IMR-90 (cell line): Measurements from ENCODE around the gene LARGE2. TPM values are rescaled to one million over a fixed set of nuclear protein-coding genes. Genes with fewer than 3 reads are reported as not detected.

Source experiments
- ATAC-seq: fragments of 200-7000 bp; cut with Tn5 transposase; 2 replicates; pipeline ENCODE4 v1.9.1; 2020; ENCODE audit warnings: low read depth, mild to moderate bottlenecking, moderate library complexity
- BruUV-seq: library from RNA; stranded (reverse); fragments of 400-500 nt; replicated peaks from 2 replicates; lab custom pipeline; 2021; lab: Mats Ljungman, UMichigan
- CTCF ChIA-PET: fragments of 300-600 bp; formaldehyde crosslinking; extraction: SDS; loops from one replicate; lab custom pipeline; 2021; ENCODE audit warnings: antibody characterized with exemption; lab: Yijun Ruan, JAX
- POLR2A ChIA-PET: fragments of 300-600 bp; sonication (Branson Sonifier 250); formaldehyde crosslinking; loops from one replicate; lab custom pipeline; 2022; ENCODE audit warnings: antibody characterized with exemption; ENCODE audit not compliant: unreplicated experiment; lab: Charles Lee
- DNase-seq: peaks from one replicate; pipeline ENCODE4 v3.0.0; 2013
- H2AFZ ChIP-seq: replicated peaks from 2 replicates; pipeline ENCODE3; 2013; ENCODE audit warnings: low read length, mild to moderate bottlenecking; ENCODE audit not compliant: poor library complexity
- H2AK5ac ChIP-seq: 2 replicates; pipeline ENCODE4 v1.6.1; 2013; ENCODE audit warnings: low read depth, low read length, inconsistent platforms
- H2AK9ac ChIP-seq: replicated peaks from 2 replicates; pipeline ENCODE3; 2013; ENCODE audit warnings: mild to moderate bottlenecking, low read depth, low read length, moderate library complexity; ENCODE audit not compliant: poor library complexity
- H2BK120ac ChIP-seq: 2 replicates; pipeline ENCODE4 v1.6.1; 2013; ENCODE audit warnings: low read depth, low read length, inconsistent platforms
- H2BK15ac ChIP-seq: 3 replicates; pipeline ENCODE4 v1.6.1; 2013; ENCODE audit warnings: low read depth, low read length, inconsistent platforms
- H2BK20ac ChIP-seq: 2 replicates; pipeline ENCODE4 v1.6.1; 2013; ENCODE audit warnings: low read depth, mild to moderate bottlenecking, inconsistent platforms, low read length, moderate library complexity
- H2BK5ac ChIP-seq: 2 replicates; pipeline ENCODE4 v1.6.1; 2013; ENCODE audit warnings: mild to moderate bottlenecking, low read depth, low read length, inconsistent platforms; ENCODE audit not compliant: poor library complexity, severe bottlenecking
- H3K14ac ChIP-seq: replicated peaks from 2 replicates; pipeline ENCODE4 v1.6.1; 2013; ENCODE audit warnings: low read depth, low read length, inconsistent platforms
- H3K18ac ChIP-seq: 2 replicates; pipeline ENCODE4 v1.6.1; 2013; ENCODE audit warnings: low read depth, low read length, control low read depth
- H3K23ac ChIP-seq: 2 replicates; pipeline ENCODE4 v1.6.1; 2013; ENCODE audit warnings: low read depth, low read length, inconsistent platforms
- H3K27ac ChIP-seq: 2 replicates; pipeline ENCODE4 v1.5.1; 2013; ENCODE audit warnings: mild to moderate bottlenecking, control low read depth, low read length; ENCODE audit not compliant: insufficient read depth
- H3K27me3 ChIP-seq: 2 replicates; pipeline ENCODE4 v1.6.1; 2013; ENCODE audit warnings: low read length; ENCODE audit not compliant: control insufficient read depth, insufficient read depth
- H3K36me3 ChIP-seq: 2 replicates; pipeline ENCODE4 v1.6.1; 2013; ENCODE audit warnings: low read length, mixed read lengths; ENCODE audit not compliant: control insufficient read depth, insufficient read depth
- H3K4ac ChIP-seq: 2 replicates; pipeline ENCODE4 v1.6.1; 2013; ENCODE audit warnings: low read depth, low read length, inconsistent platforms
- H3K4me1 ChIP-seq: 2 replicates; pipeline ENCODE4 v1.6.1; 2013; ENCODE audit warnings: low read length, mixed read lengths; ENCODE audit not compliant: control insufficient read depth, insufficient read depth
- H3K4me2 ChIP-seq: 2 replicates; pipeline ENCODE4 v1.6.1; 2013; ENCODE audit warnings: low read depth, mild to moderate bottlenecking, control low read depth, low read length, moderate library complexity
- H3K4me3 ChIP-seq: 2 replicates; pipeline ENCODE4 v1.5.1; 2013; ENCODE audit warnings: low read depth, mild to moderate bottlenecking, control low read depth, low read length, moderate library complexity; ENCODE audit not compliant: insufficient read depth
- H3K56ac ChIP-seq: 2 replicates; pipeline ENCODE4 v1.6.1; 2013; ENCODE audit warnings: low read length, inconsistent platforms; ENCODE audit not compliant: insufficient read depth; ENCODE audit errors: extremely low read depth
- H3K79me1 ChIP-seq, 2 experiments: 2 replicates each; pipeline ENCODE4 v1.6.1; 2013; ENCODE audit warnings: low read length in 2 of 2, inconsistent platforms in 1 of 2, low read depth in 1 of 2
- H3K9ac ChIP-seq: 2 replicates; pipeline ENCODE4 v1.6.1; 2013; ENCODE audit warnings: low read depth, low read length, control low read depth
- H3K9me1 ChIP-seq: 2 replicates; pipeline ENCODE4 v1.6.1; 2013; ENCODE audit warnings: low read length, inconsistent platforms; ENCODE audit not compliant: insufficient read depth
- H3K9me3 ChIP-seq: 2 replicates; pipeline ENCODE4 v1.6.1; 2013; ENCODE audit warnings: low read length; ENCODE audit not compliant: control insufficient read depth, insufficient read depth
- H4K20me1 ChIP-seq: 2 replicates; pipeline ENCODE4 v1.6.1; 2013; ENCODE audit warnings: low read length, inconsistent platforms; ENCODE audit not compliant: insufficient read depth
- H4K5ac ChIP-seq: 2 replicates; pipeline ENCODE4 v1.6.1; 2013; ENCODE audit warnings: mild to moderate bottlenecking, low read depth, low read length, control low read depth
- H4K8ac ChIP-seq, 2 experiments: 2 replicates each; pipeline ENCODE4 v1.6.1; 2013; ENCODE audit warnings: low read depth in 2 of 2, low read length in 2 of 2, control low read depth in 1 of 2, inconsistent platforms in 1 of 2
- H4K91ac ChIP-seq: 2 replicates; pipeline ENCODE4 v1.6.1; 2013; ENCODE audit warnings: low read depth, low read length, inconsistent platforms; ENCODE audit not compliant: insufficient read depth
- CTCF ChIP-seq: conservative IDR thresholded peaks from 2 replicates; pipeline ENCODE4 v1.5.1; 2012; ENCODE audit warnings: mild to moderate bottlenecking, low read depth, low read length, improper control_type of control experiment
- MAZ ChIP-seq: IDR thresholded peaks from 2 replicates; pipeline ENCODE4 v1.6.1; 2012; ENCODE audit warnings: low read depth, mild to moderate bottlenecking, low read length, improper control_type of control experiment, moderate library complexity, borderline replicate concordance
- MXI1 ChIP-seq: IDR thresholded peaks from 2 replicates; pipeline ENCODE4 v1.6.1; 2012; ENCODE audit warnings: low read depth, mild to moderate bottlenecking, low read length, moderate library complexity, borderline replicate concordance
- SMC3 ChIP-seq: fragments of 150-350 bp; IDR thresholded peaks from 2 replicates; pipeline ENCODE4 v1.6.1; 2016; ENCODE audit warnings: low read depth, mild to moderate bottlenecking, antibody characterized with exemption, low read length, moderate library complexity
- whole genome bisulfite sequencing, 2 experiments: methylation state at CpG; one replicate each; pipeline versions ENCODE4 v1.1.5 to v1.1.7; 2013; ENCODE audit warnings: missing lambda C conversion rate in 2 of 2; ENCODE audit not compliant: insufficient read length in 1 of 2; ENCODE audit errors: extremely low coverage in 2 of 2; 5-methylcytosine and 5-hydroxymethylcytosine counted together
- dilution Hi-C: fragments of 300-500 bp; cut with HindIII; formaldehyde crosslinking; loops from one replicate; pipeline ENCODE4 v1.14.3; 2018; ENCODE audit warnings: low sequenced_read_pairs; ENCODE audit not compliant: unreplicated experiment
- in situ Hi-C: fragments of 300-500 bp; cut with MboI; formaldehyde crosslinking; loops from 3 replicates; pipeline ENCODE4 v1.14.3; 2019; ENCODE audit warnings: low sequenced_read_pairs, inconsistent platforms, mixed read lengths
- intact Hi-C: fragments of 100-400 bp; cut with micrococcal nuclease; formaldehyde crosslinking; loops from 2 replicates; pipeline ENCODE4 v1.10.0; 2022
- polyA plus RNA-seq, 3 experiments: library from polyadenylated mRNA; depleted of rRNA; stranded (reverse); fragments of >200 nt; gene quantifications; 2 replicates each; pipeline ENCODE4 v1.2.3, GENCODE V29; 2012; ENCODE audit warnings: low replicate concordance in 1 of 3
- total RNA-seq: library from RNA; depleted of rRNA; stranded (reverse); fragments of >200 nt; gene quantifications from 2 replicates; pipeline ENCODE4 v1.2.3, GENCODE V29; 2012
- TF ChIP-seq, protein P1 (sequence below): fragments of 150-350 bp; IDR thresholded peaks from 2 replicates; pipeline ENCODE4 v1.6.1; 2017; ENCODE audit warnings: mild to moderate bottlenecking, antibody characterized with exemption, low read length, low read depth
- TF ChIP-seq, protein P2 (sequence below): fragments of 150-350 bp; IDR thresholded peaks from 2 replicates; pipeline ENCODE4 v1.6.1; 2016; ENCODE audit warnings: low read depth, mild to moderate bottlenecking, low read length, moderate library complexity, borderline replicate concordance

LARGE2 gene
- total and polyA plus RNA-seq, 2 of the 4 experiments (the other 2 are of a cell fraction): 0.03 TPM; not detected in 1

GRCh38 chr11:45934580-45935318 is 12.3 kb downstream of the LARGE2 start:
- Histone ChIP-seq H3K9ac (no peak overlapping the region), H3K4me1 (no peaks in the 10 kb centered on the region; the same call in 1 of the 2 replicates), H4K20me1 (peaks cover 7% of the 10 kb centered on the region; the same call in 1 of the 2 replicates), H3K36me3 (peaks cover 52% of the 10 kb centered on the region), H3K18ac (no peak overlapping the region), H3K79me1 (no peaks in the 10 kb centered on the region), H4K5ac (no peak overlapping the region), H3K4me3 (no peak overlapping the region), H3K14ac (no peak overlapping the region), H3K27ac (no peak overlapping the region), H3K4ac (no peak overlapping the region), H2BK20ac (no peak overlapping the region), H4K8ac (no peak overlapping the region), H2BK15ac (no peak overlapping the region), H2AFZ (no peak overlapping the region), H3K23ac (no peak overlapping the region), H3K4me2 (no peak overlapping the region), H3K56ac (no peak overlapping the region), H3K27me3 (no peaks in the 10 kb centered on the region), H2AK9ac (no peak overlapping the region), H2BK120ac (no peak overlapping the region), H2BK5ac (no peak overlapping the region), H3K9me3 (no peaks in the 10 kb centered on the region), H3K9me1 (no peaks in the 10 kb centered on the region), H2AK5ac (no peak overlapping the region), H4K91ac (no peak overlapping the region)
- TF ChIP-seq SMC3 (no peak), CTCF (no peak), MXI1 (no peak), MAZ (no peak)
- TF ChIP-seq, protein P1, sequence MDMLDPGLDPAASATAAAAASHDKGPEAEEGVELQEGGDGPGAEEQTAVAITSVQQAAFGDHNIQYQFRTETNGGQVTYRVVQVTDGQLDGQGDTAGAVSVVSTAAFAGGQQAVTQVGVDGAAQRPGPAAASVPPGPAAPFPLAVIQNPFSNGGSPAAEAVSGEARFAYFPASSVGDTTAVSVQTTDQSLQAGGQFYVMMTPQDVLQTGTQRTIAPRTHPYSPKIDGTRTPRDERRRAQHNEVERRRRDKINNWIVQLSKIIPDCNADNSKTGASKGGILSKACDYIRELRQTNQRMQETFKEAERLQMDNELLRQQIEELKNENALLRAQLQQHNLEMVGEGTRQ: no peak
- TF ChIP-seq, protein P2, sequence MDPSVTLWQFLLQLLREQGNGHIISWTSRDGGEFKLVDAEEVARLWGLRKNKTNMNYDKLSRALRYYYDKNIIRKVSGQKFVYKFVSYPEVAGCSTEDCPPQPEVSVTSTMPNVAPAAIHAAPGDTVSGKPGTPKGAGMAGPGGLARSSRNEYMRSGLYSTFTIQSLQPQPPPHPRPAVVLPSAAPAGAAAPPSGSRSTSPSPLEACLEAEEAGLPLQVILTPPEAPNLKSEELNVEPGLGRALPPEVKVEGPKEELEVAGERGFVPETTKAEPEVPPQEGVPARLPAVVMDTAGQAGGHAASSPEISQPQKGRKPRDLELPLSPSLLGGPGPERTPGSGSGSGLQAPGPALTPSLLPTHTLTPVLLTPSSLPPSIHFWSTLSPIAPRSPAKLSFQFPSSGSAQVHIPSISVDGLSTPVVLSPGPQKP: no peak
- no peak for DNase-seq
- ChIA-PET POLR2A (no interaction called here), CTCF (no interaction called here)
- WGBS, 2 experiments: 100% methylated on average over 1 of the region's 12 CpGs; no CpG with 5 or more reads in 1 of the 2 experiments
- no TSS peak for BruUV-seq
- intact Hi-C loops (no loop called here), in situ Hi-C loops (no loop called here), dilution Hi-C loops (no loop called here)
- ATAC-seq: no peak
